Body of pancreas (tissue), 4 donors: ENCODE results near the gene ADAMTSL3. TPM values are rescaled to one million over a fixed set of nuclear protein-coding genes. Genes with fewer than 3 reads are reported as not detected.
A peak's percentile ranks its signal among the peaks of the same experiment; 100 is the strongest.
"Not testable (repeated sequence)": the region's sequence is repeated elsewhere in the genome, so short reads cannot be mapped to it uniquely, and the experiment has no call there.

Experiments
- ATAC-seq: fragments of 150-250 bp; one replicate; pipeline ENCODE4 v1.9.1; 2016
- DNase-seq, 4 donors: peaks; one replicate each; pipeline ENCODE4 v3.0.0-alpha.2; 2019
- H3K27ac ChIP-seq, 4 donors: fragments of 200-600 bp; sonication (generic); 1 replicate in 3 of 4; 2 replicates in 1 of 4; pipeline versions ENCODE4 v1.5.1 to v1.6.1; 2016 to 2019; ENCODE audit warnings: mild to moderate bottlenecking in 1 of 4, mixed read lengths in 1 of 4, moderate library complexity in 1 of 4
- H3K27me3 ChIP-seq, 2 donors: fragments of 200-600 bp; sonication (generic); one replicate each; pipeline ENCODE4 v1.6.0; 2016; ENCODE audit warnings: mild to moderate bottlenecking in 1 of 2
- H3K36me3 ChIP-seq, 2 donors: fragments of 200-600 bp; sonication (generic); replicated peaks in 1 of 2; 2 replicates each; pipeline ENCODE4 v1.5.1; 2016; ENCODE audit warnings: low read depth in 2 of 2; ENCODE audit not compliant: insufficient read depth in 1 of 2
- H3K4me1 ChIP-seq: fragments of 200-600 bp; sonication (generic); one replicate; pipeline ENCODE4 v1.6.0; 2016
- H3K4me3 ChIP-seq, 2 donors: fragments of 200-600 bp; sonication (generic); 1 replicate in 1 of 2; 2 replicates in 1 of 2; pipeline ENCODE4 v1.5.1; 2016 to 2019
- H3K9me3 ChIP-seq, 3 donors: fragments of 200-600 bp; sonication (generic); 1 replicate in 2 of 3; 2 replicates in 1 of 3; pipeline ENCODE4 v1.5.1; 2016
- CTCF ChIP-seq, 7 experiments: fragments of 450-650 bp in 4 of 7; fragments of 200-600 bp in 3 of 7; sonication (generic) in 3 of 7; IDR thresholded peaks; one replicate each; pipeline ENCODE4 v1.5.1; 2016 to 2019; ENCODE audit warnings: antibody characterized with exemption in 7 of 7
- POLR2A ChIP-seq, 3 donors: fragments of 450-650 bp; IDR thresholded peaks; one replicate each; pipeline ENCODE4 v1.6.1; 2016; ENCODE audit warnings: antibody characterized with exemption in 3 of 3, mild to moderate bottlenecking in 2 of 3
- WGBS, 2 donors: methylation state at CpG; one replicate each; pipeline ENCODE4 v1.1.5; 2017; 5-methylcytosine and 5-hydroxymethylcytosine counted together
- intact Hi-C: fragments of 100-400 bp; cut with DNase I; formaldehyde crosslinking; loops from one replicate; pipeline ENCODE4 v1.15.1; 2023
- total RNA-seq, 2 donors: library from RNA; depleted of rRNA; stranded (reverse); fragments of >200 nt; gene quantifications; one replicate each; pipeline ENCODE4 v1.1.0, GENCODE V29; 2016

ADAMTSL3 gene
- total RNA-seq, 2 donors from 2014 or later: 7.8 to 10.2 TPM

DNA sequence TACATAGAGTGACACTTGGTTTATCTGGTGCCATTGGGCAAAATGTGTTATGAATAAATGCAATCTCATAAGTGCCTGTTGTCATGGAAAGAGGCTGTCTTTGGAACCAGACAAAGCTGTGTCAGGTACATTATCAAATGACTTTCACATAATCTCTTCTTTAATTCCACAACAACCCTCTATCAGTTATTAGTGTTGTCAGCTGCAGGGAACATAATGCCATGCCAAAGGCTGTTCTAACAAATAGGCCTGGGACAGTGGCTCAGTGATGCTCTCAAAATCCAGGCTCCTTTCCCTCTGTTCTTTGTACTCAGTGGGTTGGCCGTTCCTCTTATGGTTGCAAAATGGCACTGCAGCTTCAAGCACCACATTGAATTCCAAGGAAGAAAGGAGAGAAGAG is 91.8 kb downstream of the ADAMTSL3 start:
- intact Hi-C loops: no loop called here
- Histone ChIP-seq H3K36me3 (no peaks in the 10 kb centered on the region), H3K4me3 (no peak overlapping the region), H3K27me3 (no peaks in the 10 kb centered on the region), H3K27ac (no peak overlapping the region), H3K4me1 (no peaks in the 10 kb centered on the region), H3K9me3 (no peaks in the 10 kb centered on the region)
- DNase-seq (no peak), ATAC-seq (no peak)
- TF ChIP-seq POLR2A (IDR thresholded peaks at IDR 0.05) (no peak), CTCF (IDR thresholded peaks at IDR 0.05) (no peak)
- 86 to 94% methylated on average over 1 of the region's 1 CpG for WGBS, 2 donors

- ATAC-seq (no peak), DNase-seq (no peak)
- WGBS, 2 donors: 73 to 77% methylated on average over 4 of the region's 4 CpGs
- no peaks in the 10 kb centered on the region for H3K4me1 ChIP-seq
- H3K27me3 ChIP-seq: no peaks in the 10 kb centered on the region
- no peak overlapping the region for H3K4me3 ChIP-seq
- H3K27ac ChIP-seq: no peak overlapping the region
- H3K9me3 ChIP-seq: no peaks in the 10 kb centered on the region
- intact Hi-C loops: no loop called here
- no peak for TF ChIP-seq POLR2A (IDR thresholded peaks at IDR 0.05)
- no peak for TF ChIP-seq CTCF (IDR thresholded peaks at IDR 0.05)
- no peaks in the 10 kb centered on the region for H3K36me3 ChIP-seq
These were observed 92.3 kb downstream of the ADAMTSL3 start for GRCh38 chr15:83746231-83746630.

- 52 to 61% methylated on average over 5 of the region's 5 CpGs for WGBS, 2 donors
- no peak overlapping the region for H3K27ac ChIP-seq
- intact Hi-C loops: no loop called here
- H3K9me3 ChIP-seq: no peaks in the 10 kb centered on the region
- no peaks in the 10 kb centered on the region for H3K27me3 ChIP-seq
- TF ChIP-seq CTCF (IDR thresholded peaks at IDR 0.05): peak in 4 of 7 experiments; percentile 34 to 41 (median 36)
- TF ChIP-seq POLR2A (IDR thresholded peaks at IDR 0.05): no peak
- no peak overlapping the region for H3K4me3 ChIP-seq
- no peaks in the 10 kb centered on the region for H3K36me3 ChIP-seq
- ATAC-seq (peak; percentile 50), DNase-seq (peak in 1 of 4 donors; percentile 41)
- no peaks in the 10 kb centered on the region for H3K4me1 ChIP-seq
These were observed 93.3 kb downstream of the ADAMTSL3 start for GRCh38 chr15:83747050-83747717.

GRCh38 chr15:83747718-83748110 is 93.8 kb downstream of the ADAMTSL3 start:
- Histone ChIP-seq H3K4me3 (no peak overlapping the region), H3K27ac (no peak overlapping the region), H3K4me1 (peaks cover 2% of the 10 kb centered on the region), H3K27me3 (no peaks in the 10 kb centered on the region), H3K9me3 (no peaks in the 10 kb centered on the region), H3K36me3 (no peaks in the 10 kb centered on the region)
- intact Hi-C loops: no loop called here
- WGBS, 2 donors: 80 to 83% methylated on average over 5 of the region's 5 CpGs
- DNase-seq: no peak
- TF ChIP-seq POLR2A (IDR thresholded peaks at IDR 0.05): no peak
- no peak for TF ChIP-seq CTCF (IDR thresholded peaks at IDR 0.05)
- ATAC-seq: no peak

DNA sequence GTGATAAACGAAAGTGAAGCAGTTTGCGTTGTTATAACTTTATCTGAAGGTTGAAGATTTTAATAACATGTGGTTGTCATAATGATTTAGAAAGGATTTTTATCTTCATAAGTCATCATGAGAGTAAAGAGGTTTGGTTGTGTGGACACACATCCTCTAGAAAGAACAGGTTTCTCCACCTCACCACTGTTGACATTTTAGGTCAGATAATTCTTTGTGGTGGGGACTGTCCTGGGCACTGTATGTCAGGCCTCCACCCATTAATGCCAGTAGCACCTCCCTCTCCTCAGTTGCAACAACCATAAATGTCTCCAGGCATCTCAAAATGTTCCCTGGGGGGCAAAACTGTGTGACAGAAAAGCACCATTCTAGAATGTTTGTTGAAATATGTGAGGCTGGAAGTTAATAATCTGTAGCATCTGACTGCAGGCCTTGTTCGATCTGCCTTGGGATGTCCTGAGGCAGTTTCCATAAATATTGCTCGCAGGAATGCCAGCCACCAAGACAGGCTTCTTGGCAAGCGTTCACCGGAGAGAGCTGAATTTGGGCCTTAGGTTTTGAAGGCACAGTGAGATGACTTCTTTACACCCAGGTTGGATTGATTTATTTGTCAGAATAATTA is 100.1 kb downstream of the ADAMTSL3 start:
- intact Hi-C loops: no loop called here
- TF ChIP-seq CTCF (IDR thresholded peaks at IDR 0.05): no peak
- WGBS, 2 donors: 67 to 68% methylated on average over 6 of the region's 6 CpGs
- DNase-seq: no peak
- peak; percentile 47 for ATAC-seq
- Histone ChIP-seq H3K36me3 (no peaks in the 10 kb centered on the region), H3K9me3 (no peaks in the 10 kb centered on the region), H3K4me3 (no peak overlapping the region), H3K27ac (peak overlapping the region in 2 of 4 donors; percentile 19 to 55), H3K27me3 (no peaks in the 10 kb centered on the region), H3K4me1 (peaks cover 11% of the 10 kb centered on the region)

- H3K27ac ChIP-seq, ATAC-seq, H3K9me3 ChIP-seq, H3K27me3 ChIP-seq, H3K4me3 ChIP-seq, DNase-seq, intact Hi-C loops, H3K36me3 ChIP-seq: not testable (repeated sequence)
- peaks cover 11% of the 10 kb centered on the region for H3K4me1 ChIP-seq
- 82 to 100% methylated on average over 1 of the region's 1 CpG for WGBS, 2 donors
These were observed 103.4 kb downstream of the ADAMTSL3 start for GRCh38 chr15:83757291-83757690.
